Neural cell (in vitro differentiated cells): Measurements from ENCODE around the gene ALK. TPM values are rescaled to one million over a fixed set of nuclear protein-coding genes. Genes with fewer than 3 reads are reported as not detected.

Source experiments
- H2AFZ ChIP-seq: fragments of 200-600, 300-800 bp; sonication (generic), shearing (Covaris generic); 2 replicates; pipeline ENCODE4 v1.6.0; 2014; ENCODE audit warnings: low read depth, mild to moderate bottlenecking, antibody characterized with exemption, low read length, moderate library complexity
- H3F3A ChIP-seq: fragments of 200-600 bp; shearing (Covaris generic); 2 replicates; pipeline ENCODE4 v1.6.1; 2016; ENCODE audit warnings: mild to moderate bottlenecking, moderate library complexity, mixed read lengths, antibody characterized with exemption, low read length; ENCODE audit not compliant: insufficient read depth, poor library complexity, severe bottlenecking
- H3K27ac ChIP-seq: fragments of 200-600, 300-800 bp; sonication (generic), shearing (Covaris generic); 2 replicates; pipeline ENCODE4 v1.5.1; 2014; ENCODE audit warnings: mild to moderate bottlenecking, low read length, moderate library complexity
- H3K27me3 ChIP-seq: fragments of 300-800, 200-600 bp; sonication (generic), shearing (Covaris generic); 2 replicates; pipeline ENCODE4 v1.6.0; 2014; ENCODE audit warnings: mild to moderate bottlenecking, low read depth, low read length, moderate library complexity; ENCODE audit not compliant: insufficient read depth
- H3K36me3 ChIP-seq: fragments of 300-800, 200-600 bp; sonication (generic), shearing (Covaris generic); 2 replicates; pipeline ENCODE4 v1.5.1; 2014; ENCODE audit warnings: mild to moderate bottlenecking, antibody characterized with exemption, low read length, moderate library complexity; ENCODE audit not compliant: insufficient read depth
- H3K4me2 ChIP-seq: fragments of 300-800, 200-600 bp; sonication (generic), shearing (Covaris generic); 2 replicates; pipeline ENCODE4 v1.6.0; 2014; ENCODE audit warnings: mild to moderate bottlenecking, low read length
- H3K4me3 ChIP-seq: fragments of 300-800, 200-600 bp; sonication (generic), shearing (Covaris generic); 2 replicates; pipeline ENCODE4 v1.5.1; 2014; ENCODE audit warnings: mild to moderate bottlenecking, low read length, moderate library complexity
- H3K79me2 ChIP-seq: fragments of 200-600 bp; shearing (Covaris generic); replicated peaks from 2 replicates; pipeline ENCODE4 v1.6.0; 2014; ENCODE audit warnings: mild to moderate bottlenecking, low read length, moderate library complexity; ENCODE audit not compliant: insufficient read depth
- H3K9ac ChIP-seq: fragments of 300-800, 200-600 bp; sonication (generic), shearing (Covaris generic); 2 replicates; pipeline ENCODE4 v1.6.1; 2016; ENCODE audit warnings: mild to moderate bottlenecking, low read length, mixed read lengths
- H3K9me2 ChIP-seq: fragments of 200-600 bp; shearing (Covaris generic); 2 replicates; pipeline ENCODE4 v1.6.1; 2016; ENCODE audit warnings: mild to moderate bottlenecking, low read length, mixed read lengths; ENCODE audit not compliant: insufficient read depth
- H3K9me3 ChIP-seq: fragments of 200-600, 300-800 bp; sonication (generic), shearing (Covaris generic); 2 replicates; pipeline ENCODE4 v1.6.1; 2016; ENCODE audit warnings: mild to moderate bottlenecking, mixed run types, low read length, moderate library complexity, mixed read lengths
- H4K20me1 ChIP-seq: fragments of 200-600 bp; shearing (Covaris generic); 2 replicates; pipeline ENCODE4 v1.6.1; 2016; ENCODE audit warnings: mild to moderate bottlenecking, mixed run types; ENCODE audit not compliant: insufficient read depth
- CTCF ChIP-seq: fragments of 450-650 bp; IDR thresholded peaks from 2 replicates; pipeline ENCODE4 v1.5.1; 2014; ENCODE audit warnings: antibody characterized with exemption, mild to moderate bottlenecking, moderate library complexity; ENCODE audit not compliant: poor library complexity, severe bottlenecking
- EP300 ChIP-seq: fragments of 450-650 bp; conservative IDR thresholded peaks from 2 replicates; pipeline ENCODE4 v1.6.1; 2014; ENCODE audit warnings: antibody characterized with exemption, mild to moderate bottlenecking, moderate library complexity; ENCODE audit not compliant: poor library complexity, severe bottlenecking
- EZH2 ChIP-seq: fragments of 200-600, 300-800 bp; shearing (Covaris generic), sonication (generic); IDR thresholded peaks from 2 replicates; pipeline ENCODE4 v1.6.1; 2014; ENCODE audit warnings: antibody characterized with exemption, low read length, borderline replicate concordance, mild to moderate bottlenecking; ENCODE audit not compliant: insufficient read depth, poor library complexity, severe bottlenecking
- MXI1 ChIP-seq: fragments of 450-650 bp; conservative IDR thresholded peaks from 2 replicates; pipeline ENCODE4 v1.6.1; 2014; ENCODE audit warnings: antibody characterized with exemption, mild to moderate bottlenecking; ENCODE audit not compliant: poor library complexity, severe bottlenecking
- POLR2AphosphoS5 ChIP-seq: IDR thresholded peaks from 2 replicates; pipeline ENCODE4 v1.6.1; 2012
- RAD21 ChIP-seq: fragments of 450-650 bp; conservative IDR thresholded peaks from 2 replicates; pipeline ENCODE4 v1.6.1; 2014; ENCODE audit warnings: antibody characterized with exemption, mild to moderate bottlenecking, moderate library complexity
- SMC3 ChIP-seq: fragments of 450-650 bp; conservative IDR thresholded peaks from 2 replicates; pipeline ENCODE4 v1.6.1; 2014; ENCODE audit warnings: antibody characterized with exemption, mild to moderate bottlenecking, moderate library complexity; ENCODE audit not compliant: poor library complexity
- TAF1 ChIP-seq: IDR thresholded peaks from 2 replicates; pipeline ENCODE4 v1.6.1; 2012; ENCODE audit warnings: low read depth
- polyA plus RNA-seq: library from polyadenylated mRNA; depleted of rRNA; stranded (reverse); fragments of >200 nt; gene quantifications from 2 replicates; pipeline ENCODE4 v1.2.3, GENCODE V29; 2014
- TF ChIP-seq, protein P1 (sequence below): IDR thresholded peaks from 2 replicates; pipeline ENCODE4 v1.6.1; 2012; ENCODE audit warnings: borderline replicate concordance

Gene ALK
- polyA plus RNA-seq, 1 donor from 2014 or later, result 7.1 TPM

DNA sequence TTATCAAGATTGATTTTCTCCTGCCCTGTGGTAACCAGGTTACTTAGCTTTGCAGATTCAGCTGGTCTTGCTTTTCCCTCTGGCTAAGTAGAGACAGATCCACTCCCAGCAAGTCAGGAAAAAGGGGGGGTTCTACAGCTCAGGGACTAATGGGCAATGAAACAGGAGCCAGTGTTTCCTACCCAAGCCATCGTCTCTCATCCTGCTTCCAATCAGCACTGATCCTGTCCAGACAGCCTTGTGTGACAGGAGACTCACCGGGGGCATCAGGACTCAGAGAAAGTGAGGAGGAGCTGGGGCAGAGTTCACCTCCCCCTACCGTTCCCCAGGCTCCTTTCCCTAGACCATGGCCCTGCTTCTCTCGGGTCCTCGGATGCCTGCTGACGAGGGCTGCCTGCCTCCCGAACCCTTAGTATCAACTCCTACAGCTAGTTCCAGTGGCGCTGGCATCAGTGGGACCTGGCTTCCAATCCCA lies 307.6 kb downstream of the ALK start:
- no peaks in the 10 kb centered on the region for H3K9me2 ChIP-seq
- no peak overlapping the region for H3K27ac ChIP-seq
- no peaks in the 10 kb centered on the region for H3K9me3 ChIP-seq
- no peaks in the 10 kb centered on the region for H3K79me2 ChIP-seq
- H3K4me2 ChIP-seq, result no peak overlapping the region
- H4K20me1 ChIP-seq, result no peaks in the 10 kb centered on the region
- H3K4me3 ChIP-seq, result no peak overlapping the region
- H2AFZ ChIP-seq, result no peak overlapping the region
- H3K27me3 ChIP-seq, result no peaks in the 10 kb centered on the region
- TF ChIP-seq RAD21 (no peak), SMC3 (no peak), TAF1 (no peak), MXI1 (no peak), CTCF (no peak), EP300 (no peak), POLR2AphosphoS5 (no peak), EZH2 (no peak)
- TF ChIP-seq, protein P1, sequence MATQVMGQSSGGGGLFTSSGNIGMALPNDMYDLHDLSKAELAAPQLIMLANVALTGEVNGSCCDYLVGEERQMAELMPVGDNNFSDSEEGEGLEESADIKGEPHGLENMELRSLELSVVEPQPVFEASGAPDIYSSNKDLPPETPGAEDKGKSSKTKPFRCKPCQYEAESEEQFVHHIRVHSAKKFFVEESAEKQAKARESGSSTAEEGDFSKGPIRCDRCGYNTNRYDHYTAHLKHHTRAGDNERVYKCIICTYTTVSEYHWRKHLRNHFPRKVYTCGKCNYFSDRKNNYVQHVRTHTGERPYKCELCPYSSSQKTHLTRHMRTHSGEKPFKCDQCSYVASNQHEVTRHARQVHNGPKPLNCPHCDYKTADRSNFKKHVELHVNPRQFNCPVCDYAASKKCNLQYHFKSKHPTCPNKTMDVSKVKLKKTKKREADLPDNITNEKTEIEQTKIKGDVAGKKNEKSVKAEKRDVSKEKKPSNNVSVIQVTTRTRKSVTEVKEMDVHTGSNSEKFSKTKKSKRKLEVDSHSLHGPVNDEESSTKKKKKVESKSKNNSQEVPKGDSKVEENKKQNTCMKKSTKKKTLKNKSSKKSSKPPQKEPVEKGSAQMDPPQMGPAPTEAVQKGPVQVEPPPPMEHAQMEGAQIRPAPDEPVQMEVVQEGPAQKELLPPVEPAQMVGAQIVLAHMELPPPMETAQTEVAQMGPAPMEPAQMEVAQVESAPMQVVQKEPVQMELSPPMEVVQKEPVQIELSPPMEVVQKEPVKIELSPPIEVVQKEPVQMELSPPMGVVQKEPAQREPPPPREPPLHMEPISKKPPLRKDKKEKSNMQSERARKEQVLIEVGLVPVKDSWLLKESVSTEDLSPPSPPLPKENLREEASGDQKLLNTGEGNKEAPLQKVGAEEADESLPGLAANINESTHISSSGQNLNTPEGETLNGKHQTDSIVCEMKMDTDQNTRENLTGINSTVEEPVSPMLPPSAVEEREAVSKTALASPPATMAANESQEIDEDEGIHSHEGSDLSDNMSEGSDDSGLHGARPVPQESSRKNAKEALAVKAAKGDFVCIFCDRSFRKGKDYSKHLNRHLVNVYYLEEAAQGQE, result no peak
- no peak overlapping the region for H3K9ac ChIP-seq
- H3F3A ChIP-seq, result no peaks in the 10 kb centered on the region
- no peaks in the 10 kb centered on the region for H3K36me3 ChIP-seq

- Histone ChIP-seq H3F3A (no peaks in the 10 kb centered on the region), H4K20me1 (no peaks in the 10 kb centered on the region), H3K27me3 (no peaks in the 10 kb centered on the region), H3K9me2 (no peaks in the 10 kb centered on the region), H3K36me3 (no peaks in the 10 kb centered on the region), H3K9ac (no peak overlapping the region), H3K9me3 (no peaks in the 10 kb centered on the region), H3K27ac (no peak overlapping the region), H3K79me2 (no peaks in the 10 kb centered on the region), H2AFZ (no peak overlapping the region), H3K4me3 (no peak overlapping the region), H3K4me2 (no peak overlapping the region)
- no peak for TF ChIP-seq RAD21
- TF ChIP-seq, protein P1, result no peak
Measured at GRCh38 chr2:29613067-29613466, 308.3 kb downstream of the ALK start.
